Endodermal cell (in vitro differentiated cells): ENCODE data around the gene ERCC5. TPM values are rescaled to one million over a fixed set of nuclear protein-coding genes. Genes with fewer than 3 reads are reported as not detected.

Experiments used
- DNase-seq: peaks from one replicate; pipeline ENCODE4 v3.0.0-alpha.2; 2017
- H3K27ac ChIP-seq: 2 replicates; pipeline ENCODE4 v1.5.1; 2013; ENCODE audit warnings: mild to moderate bottlenecking, low read depth, low read length, moderate library complexity
- H3K27me3 ChIP-seq: 2 replicates; pipeline ENCODE4 v1.6.1; 2013; ENCODE audit warnings: mild to moderate bottlenecking, low read length, moderate library complexity; ENCODE audit not compliant: insufficient read depth, control insufficient read depth, poor library complexity, severe bottlenecking
- H3K36me3 ChIP-seq: 2 replicates; pipeline ENCODE4 v1.7.0; 2013; ENCODE audit warnings: mild to moderate bottlenecking, low read length, moderate library complexity; ENCODE audit not compliant: control insufficient read depth, insufficient read depth
- H3K4me1 ChIP-seq: one replicate; pipeline ENCODE4 v1.7.0; 2013; ENCODE audit warnings: low read length; ENCODE audit not compliant: control insufficient read depth, insufficient read depth
- H3K4me3 ChIP-seq: 2 replicates; pipeline ENCODE4 v1.5.1; 2013; ENCODE audit warnings: mild to moderate bottlenecking, low read length, moderate library complexity
- H3K9ac ChIP-seq: 2 replicates; pipeline ENCODE4 v1.6.1; 2013; ENCODE audit warnings: mild to moderate bottlenecking, low read length, moderate library complexity; ENCODE audit not compliant: poor library complexity, severe bottlenecking; ENCODE audit errors: extremely low read depth
- H3K9me3 ChIP-seq: 2 replicates; pipeline ENCODE4 v1.6.1; 2013; ENCODE audit warnings: mild to moderate bottlenecking, low read length, moderate library complexity; ENCODE audit not compliant: control insufficient read depth
- H3K27ac Mint-ChIP-seq: 2 replicates; pipeline ENCODE4 v1.8.0; 2020; ENCODE audit warnings: mixed read lengths
- H3K27me3 Mint-ChIP-seq: 2 replicates; pipeline ENCODE4 v1.8.0; 2021; ENCODE audit warnings: mild to moderate bottlenecking, mixed read lengths; ENCODE audit not compliant: insufficient read depth
- H3K36me3 Mint-ChIP-seq: 2 replicates; pipeline ENCODE4 v1.8.0; 2020; ENCODE audit warnings: low read depth, mixed read lengths
- H3K4me1 Mint-ChIP-seq: 2 replicates; pipeline ENCODE4 v1.8.0; 2020; ENCODE audit warnings: mixed read lengths
- H3K4me3 Mint-ChIP-seq: 2 replicates; pipeline ENCODE4 v1.8.0; 2020; ENCODE audit warnings: mild to moderate bottlenecking, moderate library complexity, mixed read lengths
- H3K9me3 Mint-ChIP-seq: 2 replicates; pipeline ENCODE4 v1.8.0; 2020; ENCODE audit warnings: mild to moderate bottlenecking, mixed read lengths
- CTCF ChIP-seq: fragments of 200-600 bp; sonication (generic); conservative IDR thresholded peaks from 2 replicates; pipeline ENCODE4 v1.5.0; 2021; ENCODE audit warnings: antibody characterized with exemption, mild to moderate bottlenecking
- WGBS, 2 experiments: methylation state at CpG; one replicate each; pipeline versions ENCODE4 v1.1.5 to v1.1.7; 2013; ENCODE audit warnings: missing lambda C conversion rate in 2 of 2, mixed read lengths in 1 of 2; ENCODE audit not compliant: insufficient coverage in 1 of 2, insufficient read length in 1 of 2; 5-methylcytosine and 5-hydroxymethylcytosine counted together
- total RNA-seq, 2 donors: library from RNA; stranded (reverse); fragmentation: NEBNext Ultra II Directional in 1 of 2; extraction: Animal tissue kit (Norgen Biotek cat#: 25700) in 1 of 2; gene quantifications; 2 replicates in 1 of 2; 3 replicates in 1 of 2; pipeline ENCODE4 v1.2.1, GENCODE V29; 2021

ERCC5 gene
- total RNA-seq, 2 donors from 2014 or later: 22.4 to 26.7 TPM

GRCh38 chr13:102915393-102915930 is 69.6 kb downstream of the ERCC5 start:
- Histone ChIP-seq H3K4me3 (no peak overlapping the region), H3K9ac (no peak overlapping the region), H3K36me3 (no peaks in the 10 kb centered on the region), H3K4me1 (no peaks in the 10 kb centered on the region), H3K27me3 (no peaks in the 10 kb centered on the region), H3K27ac (no peak overlapping the region), H3K9me3 (peaks cover 11% of the 10 kb centered on the region)
- Mint-ChIP-seq H3K4me3 (no peak overlapping the region), H3K27me3 (no peaks in the 10 kb centered on the region), H3K27ac (no peak overlapping the region), H3K36me3 (no peaks in the 10 kb centered on the region), H3K9me3 (peaks cover 6% of the 10 kb centered on the region), H3K4me1 (no peaks in the 10 kb centered on the region)
- TF ChIP-seq CTCF: no peak
- DNase-seq: no peak
- 97% methylated on average over 2 of the region's 3 CpGs; no CpG with 5 or more reads in 1 of the 2 experiments for WGBS, 2 experiments

DNA sequence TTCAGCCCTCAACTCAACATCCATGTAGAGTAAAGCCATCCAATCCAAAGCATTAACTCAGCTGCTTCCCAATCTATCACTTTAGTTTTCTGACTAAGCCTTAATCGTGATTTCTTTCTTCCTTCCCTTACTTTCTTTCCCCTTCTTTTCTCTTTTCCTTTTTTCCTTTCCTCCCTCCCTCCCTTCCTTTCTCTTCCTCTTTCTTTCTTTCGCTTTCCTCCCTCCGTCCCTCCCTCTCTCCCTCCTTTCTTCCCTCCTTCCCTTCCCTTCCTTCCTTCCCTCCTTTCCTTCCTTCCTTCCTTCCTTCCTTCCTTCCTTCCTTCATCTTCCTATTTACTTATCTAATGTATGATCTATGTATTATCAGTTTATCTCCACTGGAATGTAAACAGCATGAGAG is 71.2 kb downstream of the ERCC5 start:
- no peak overlapping the region for H3K27ac Mint-ChIP-seq

DNA sequence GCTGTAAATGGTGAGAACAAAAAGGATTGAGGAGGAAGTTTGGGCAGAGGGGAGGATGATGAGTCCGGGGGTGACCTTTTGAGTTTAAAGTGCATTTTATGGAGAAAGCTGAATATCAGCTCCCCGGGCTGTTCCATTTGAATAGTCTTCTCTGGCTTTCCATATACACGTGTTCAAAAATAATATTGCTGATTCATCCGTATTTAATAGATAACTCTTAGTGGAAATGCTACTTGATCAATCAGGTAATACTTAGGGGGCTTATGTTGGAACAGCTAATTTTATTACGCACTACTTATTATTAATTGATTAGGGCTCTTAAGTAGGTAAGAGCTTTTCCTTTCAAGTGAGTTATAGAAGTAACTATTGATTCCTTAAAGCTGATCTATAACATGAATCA is 76.4 kb downstream of the ERCC5 start:
- Mint-ChIP-seq H3K27ac (no peak overlapping the region), H3K9me3 (peaks cover 6% of the 10 kb centered on the region), H3K4me3 (no peak overlapping the region), H3K36me3 (no peaks in the 10 kb centered on the region), H3K4me1 (no peaks in the 10 kb centered on the region), H3K27me3 (no peaks in the 10 kb centered on the region)
- WGBS, 2 experiments: 92 to 94% methylated on average over 3 to 5 of the region's 5 CpGs
- no peak overlapping the region for H3K4me3 ChIP-seq
- no peaks in the 10 kb centered on the region for H3K27me3 ChIP-seq
- no peak overlapping the region for H3K9ac ChIP-seq
- peaks cover 11% of the 10 kb centered on the region for H3K9me3 ChIP-seq
- H3K27ac ChIP-seq: no peak overlapping the region
- H3K4me1 ChIP-seq: no peaks in the 10 kb centered on the region
- TF ChIP-seq CTCF: no peak
- H3K36me3 ChIP-seq: no peaks in the 10 kb centered on the region
- DNase-seq: no peak

More for the DNA sequence above, 71.2 kb downstream of the ERCC5 start:
- Histone ChIP-seq H3K27me3 (no peaks in the 10 kb centered on the region), H3K4me1 (no peaks in the 10 kb centered on the region), H3K9me3 (peaks cover 11% of the 10 kb centered on the region), H3K27ac (no peak overlapping the region), H3K4me3 (no peak overlapping the region), H3K9ac (no peak overlapping the region), H3K36me3 (no peaks in the 10 kb centered on the region)
- no peak for TF ChIP-seq CTCF
- Mint-ChIP-seq H3K9me3 (peaks cover 6% of the 10 kb centered on the region), H3K4me3 (no peak overlapping the region), H3K27me3 (no peaks in the 10 kb centered on the region), H3K4me1 (no peaks in the 10 kb centered on the region), H3K36me3 (no peaks in the 10 kb centered on the region)
- DNase-seq: no peak
- WGBS, 2 experiments: 88 to 92% methylated on average over 2 to 3 of the region's 3 CpGs

Other genes starting within 250 kb of the ERCC5 start
- gene TPP2, start 249.0 kb upstream of the ERCC5 start, total RNA-seq: 10 to 100 TPM; 64.2 to 80.6 TPM
- gene METTL21C, start 151.0 kb upstream of the ERCC5 start, total RNA-seq: not detected
- gene TEX30, start 72.2 kb upstream of the ERCC5 start, total RNA-seq: 10 to 100 TPM; 10.0 to 11.5 TPM
- gene POGLUT2, start 47.1 kb upstream of the ERCC5 start, total RNA-seq: 10 to 100 TPM; 16.0 to 18.1 TPM
- gene BIVM, start 46.9 kb upstream of the ERCC5 start, total RNA-seq: 10 to 100 TPM; 14.7 to 15.0 TPM
- gene SLC10A2, start 220.4 kb downstream of the ERCC5 start, total RNA-seq: not detected